Activated naive CD4-positive, alpha-beta T cell treated with anti-CD3 and anti-CD28 coated beads, Interleukin-2, amount 50 U/mL, for 24 hours (primary cell): ENCODE measurements around the gene SUN1.
"Not testable (repeated sequence)": the region's sequence is repeated elsewhere in the genome, so short reads cannot be mapped to it uniquely, and the experiment has no call there.

Experiments used
- H3K27ac Mint-ChIP-seq: one replicate; pipeline ENCODE4 v1.8.0; 2021; ENCODE audit warnings: mild to moderate bottlenecking, mixed read lengths
- H3K27me3 Mint-ChIP-seq: one replicate; pipeline ENCODE4 v1.8.0; 2021; ENCODE audit warnings: mixed read lengths
- H3K36me3 Mint-ChIP-seq: one replicate; pipeline ENCODE4 v1.8.0; 2021; ENCODE audit warnings: mixed read lengths
- H3K4me1 Mint-ChIP-seq: one replicate; pipeline ENCODE4 v1.8.0; 2021; ENCODE audit warnings: mixed read lengths
- H3K4me3 Mint-ChIP-seq: one replicate; pipeline ENCODE4 v1.8.0; 2021; ENCODE audit warnings: mild to moderate bottlenecking, mixed read lengths
- H3K9me3 Mint-ChIP-seq: one replicate; pipeline ENCODE4 v1.8.0; 2021; ENCODE audit warnings: mixed read lengths

The SUN1 gene

GRCh38 chr7:903921-904755 is 71.9 kb downstream of the SUN1 start:
- H3K4me3 Mint-ChIP-seq: no peak overlapping the region
- H3K36me3 Mint-ChIP-seq: no peaks in the 10 kb centered on the region
- no peak overlapping the region for H3K27ac Mint-ChIP-seq
- H3K27me3 Mint-ChIP-seq: no peaks in the 10 kb centered on the region
- no peaks in the 10 kb centered on the region for H3K9me3 Mint-ChIP-seq
- H3K4me1 Mint-ChIP-seq: no peaks in the 10 kb centered on the region

GRCh38 chr7:904847-905246 is 72.6 kb downstream of the SUN1 start:
- no peak overlapping the region for H3K4me3 Mint-ChIP-seq
- H3K36me3 Mint-ChIP-seq: no peaks in the 10 kb centered on the region
- no peaks in the 10 kb centered on the region for H3K27me3 Mint-ChIP-seq
- no peaks in the 10 kb centered on the region for H3K9me3 Mint-ChIP-seq
- no peak overlapping the region for H3K27ac Mint-ChIP-seq
- H3K4me1 Mint-ChIP-seq: peaks cover 1% of the 10 kb centered on the region

- H3K27ac Mint-ChIP-seq: no peak overlapping the region
- H3K4me1 Mint-ChIP-seq: peaks cover 8% of the 10 kb centered on the region
Observed at GRCh38 chr7:906776-907157, 74.5 kb downstream of the SUN1 start.

GRCh38 chr7:907158-907980 is 75.1 kb downstream of the SUN1 start:
- Mint-ChIP-seq H3K4me3 (no peak overlapping the region), H3K4me1 (peaks cover 8% of the 10 kb centered on the region), H3K36me3 (no peaks in the 10 kb centered on the region), H3K9me3 (no peaks in the 10 kb centered on the region), H3K27me3 (no peaks in the 10 kb centered on the region), H3K27ac (no peak overlapping the region)

More at GRCh38 chr7:906776-907157, 74.5 kb downstream of the SUN1 start:
- H3K4me3 Mint-ChIP-seq: no peak overlapping the region
- H3K9me3 Mint-ChIP-seq: no peaks in the 10 kb centered on the region
- H3K36me3 Mint-ChIP-seq: no peaks in the 10 kb centered on the region
- H3K27me3 Mint-ChIP-seq: no peaks in the 10 kb centered on the region

GRCh38 chr7:908159-908581 is 75.9 kb downstream of the SUN1 start:
- H3K4me1 Mint-ChIP-seq: peaks cover 11% of the 10 kb centered on the region

GRCh38 chr7:908591-909357 is 76.5 kb downstream of the SUN1 start:
- not testable (repeated sequence) for H3K27ac Mint-ChIP-seq, H3K4me3 Mint-ChIP-seq

More at GRCh38 chr7:908159-908581, 75.9 kb downstream of the SUN1 start:
- Mint-ChIP-seq H3K36me3 (no peaks in the 10 kb centered on the region), H3K4me3 (no peak overlapping the region), H3K27ac (no peak overlapping the region), H3K27me3 (no peaks in the 10 kb centered on the region), H3K9me3 (no peaks in the 10 kb centered on the region)

GRCh38 chr7:909358-910329 is 77.4 kb downstream of the SUN1 start:
- Mint-ChIP-seq H3K4me1 (peaks cover 11% of the 10 kb centered on the region), H3K36me3 (no peaks in the 10 kb centered on the region), H3K4me3 (peak overlapping the region; percentile 74), H3K27ac (no peak overlapping the region), H3K27me3 (no peaks in the 10 kb centered on the region), H3K9me3 (no peaks in the 10 kb centered on the region)

More at GRCh38 chr7:908591-909357, 76.5 kb downstream of the SUN1 start:
- H3K4me1 Mint-ChIP-seq: peaks cover 11% of the 10 kb centered on the region
- H3K36me3 Mint-ChIP-seq, H3K27me3 Mint-ChIP-seq, H3K9me3 Mint-ChIP-seq: not testable (repeated sequence)

GRCh38 chr7:910441-910861 is 78.2 kb downstream of the SUN1 start:
- Mint-ChIP-seq H3K9me3 (no peaks in the 10 kb centered on the region), H3K27me3 (no peaks in the 10 kb centered on the region), H3K27ac (peak overlapping the region; percentile 12), H3K4me3 (peak overlapping the region; percentile 74), H3K36me3 (no peaks in the 10 kb centered on the region), H3K4me1 (peaks cover 11% of the 10 kb centered on the region)

- H3K27ac Mint-ChIP-seq: no peak overlapping the region
- no peaks in the 10 kb centered on the region for H3K36me3 Mint-ChIP-seq
- no peak overlapping the region for H3K4me3 Mint-ChIP-seq
- H3K27me3 Mint-ChIP-seq: no peaks in the 10 kb centered on the region
- no peaks in the 10 kb centered on the region for H3K9me3 Mint-ChIP-seq
- H3K4me1 Mint-ChIP-seq: peaks cover 13% of the 10 kb centered on the region
Observed at GRCh38 chr7:910931-911431, 78.7 kb downstream of the SUN1 start.

GRCh38 chr7:911791-912480 is 79.7 kb downstream of the SUN1 start:
- Mint-ChIP-seq H3K27ac (no peak overlapping the region), H3K4me1 (peaks cover 14% of the 10 kb centered on the region), H3K27me3 (no peaks in the 10 kb centered on the region), H3K4me3 (no peak overlapping the region), H3K36me3 (no peaks in the 10 kb centered on the region), H3K9me3 (no peaks in the 10 kb centered on the region)

GRCh38 chr7:913736-914520 is 81.7 kb downstream of the SUN1 start:
- Mint-ChIP-seq H3K4me3 (no peak overlapping the region), H3K4me1 (peaks cover 14% of the 10 kb centered on the region), H3K27ac (no peak overlapping the region), H3K36me3 (no peaks in the 10 kb centered on the region), H3K9me3 (no peaks in the 10 kb centered on the region), H3K27me3 (no peaks in the 10 kb centered on the region)

GRCh38 chr7:914521-915194 is 82.4 kb downstream of the SUN1 start:
- Mint-ChIP-seq H3K27me3 (no peaks in the 10 kb centered on the region), H3K27ac (peak overlapping the region; percentile 74), H3K4me3 (no peak overlapping the region), H3K36me3 (no peaks in the 10 kb centered on the region), H3K4me1 (peaks cover 19% of the 10 kb centered on the region), H3K9me3 (no peaks in the 10 kb centered on the region)
